HL-60 (cell line): ENCODE measurements around the gene RPS15A.
"Not testable (repeated sequence)": the region's sequence is repeated elsewhere in the genome, so short reads cannot be mapped to it uniquely, and the experiment has no call there.

Source experiments
- DNase-seq, 2 experiments: peaks; one replicate each; pipeline ENCODE4 v3.0.0-alpha.2; 2010 to 2020; ENCODE audit warnings: low read depth in 1 of 2, low spot score in 1 of 2
- H3K27ac ChIP-seq: fragments of 250-450 bp; sonication (Bioruptor Pico); replicated peaks from 2 replicates; pipeline ENCODE4 v1.5.1; 2020; ENCODE audit warnings: mild to moderate bottlenecking, moderate library complexity
- H3K27me3 ChIP-seq: fragments of 250-450 bp; sonication (Bioruptor Pico); 2 replicates; pipeline ENCODE4 v1.5.1; 2021; ENCODE audit warnings: mild to moderate bottlenecking, moderate library complexity; ENCODE audit not compliant: insufficient read depth, poor library complexity, severe bottlenecking
- H3K4me3 ChIP-seq: replicated peaks from 2 replicates; pipeline ENCODE4 v1.5.1; 2011; ENCODE audit warnings: mild to moderate bottlenecking, control low read depth, low read length; ENCODE audit not compliant: insufficient read depth
- POLR2AphosphoS5 ChIP-seq: IDR thresholded peaks from 2 replicates; pipeline ENCODE4 v1.6.1; 2012; ENCODE audit warnings: low read depth

RPS15A gene

GRCh38 chr16:18780460-18781026, 9.6 kb downstream of the RPS15A start:
- not testable (repeated sequence) for H3K27me3 ChIP-seq, H3K4me3 ChIP-seq, H3K27ac ChIP-seq, DNase-seq
- TF ChIP-seq POLR2AphosphoS5: 0 out of 2 replicates have a peak, but pooled peaks have one; percentile 18

GRCh38 chr16:18777664-18778063, 12.5 kb downstream of the RPS15A start:
- H3K27ac ChIP-seq, H3K4me3 ChIP-seq, H3K27me3 ChIP-seq, DNase-seq: not testable (repeated sequence)

GRCh38 chr16:18776334-18776733, 13.8 kb downstream of the RPS15A start:
- not testable (repeated sequence) for H3K4me3 ChIP-seq, DNase-seq, H3K27ac ChIP-seq, H3K27me3 ChIP-seq

GRCh38 chr16:18774651-18775050, 15.5 kb downstream of the RPS15A start:
- DNase-seq: peak; percentile 46 to 82
- not testable (repeated sequence) for H3K27me3 ChIP-seq, H3K4me3 ChIP-seq
- H3K27ac ChIP-seq: peak overlapping the region; percentile 40

GRCh38 chr16:18772171-18772570, 18.0 kb downstream of the RPS15A start:
- H3K27ac ChIP-seq, H3K4me3 ChIP-seq, H3K27me3 ChIP-seq, DNase-seq: not testable (repeated sequence)

GRCh38 chr16:18770336-18770962, 19.7 kb downstream of the RPS15A start:
- H3K27ac ChIP-seq, H3K27me3 ChIP-seq, DNase-seq: not testable (repeated sequence)

GRCh38 chr16:18767217-18767616, 22.9 kb downstream of the RPS15A start:
- H3K4me3 ChIP-seq, H3K27me3 ChIP-seq, H3K27ac ChIP-seq, DNase-seq: not testable (repeated sequence)

More at GRCh38 chr16:18770336-18770962, 19.7 kb downstream of the RPS15A start:
- H3K4me3 ChIP-seq: not testable (repeated sequence)

- not testable (repeated sequence) for H3K27ac ChIP-seq, DNase-seq, H3K4me3 ChIP-seq, H3K27me3 ChIP-seq
Measured at GRCh38 chr16:18762713-18763112, 27.4 kb downstream of the RPS15A start.

GRCh38 chr16:18759598-18760520, 30.3 kb downstream of the RPS15A start:
- H3K27me3 ChIP-seq, H3K4me3 ChIP-seq, H3K27ac ChIP-seq: not testable (repeated sequence)
- DNase-seq: peak in 1 of 2 experiments; percentile 44

GRCh38 chr16:18757960-18758660, 32.0 kb downstream of the RPS15A start:
- H3K27me3 ChIP-seq, H3K4me3 ChIP-seq, DNase-seq, H3K27ac ChIP-seq: not testable (repeated sequence)

- not testable (repeated sequence) for DNase-seq, H3K27me3 ChIP-seq, H3K4me3 ChIP-seq, H3K27ac ChIP-seq
Measured at GRCh38 chr16:18756639-18757038, 33.5 kb downstream of the RPS15A start.

- not testable (repeated sequence) for H3K27me3 ChIP-seq, H3K27ac ChIP-seq, H3K4me3 ChIP-seq, DNase-seq
Measured at GRCh38 chr16:18742870-18743269, 47.3 kb downstream of the RPS15A start.

- not testable (repeated sequence) for DNase-seq, H3K27me3 ChIP-seq, H3K27ac ChIP-seq, H3K4me3 ChIP-seq
Measured at GRCh38 chr16:18740027-18740426, 50.1 kb downstream of the RPS15A start.
